DOHH2 (cell line): ENCODE measurements around the gene PYCR2.
A peak's percentile ranks its signal among the peaks of the same experiment; 100 is the strongest.

Experiments
- H3F3A ChIP-seq: fragments of 200-600 bp; sonication (generic), shearing (Covaris generic); 2 replicates; pipeline ENCODE4 v1.6.0; 2016; ENCODE audit warnings: antibody characterized with exemption, mild to moderate bottlenecking; ENCODE audit not compliant: control insufficient read depth, insufficient read depth
- H3K27ac ChIP-seq: fragments of 200-600 bp; sonication (generic); 2 replicates; pipeline ENCODE4 v1.5.1; 2014; ENCODE audit warnings: low read depth, mild to moderate bottlenecking, low read length, moderate library complexity
- H3K27me3 ChIP-seq: fragments of 200-600 bp; sonication (generic); 2 replicates; pipeline ENCODE4 v1.6.1; 2014; ENCODE audit warnings: mild to moderate bottlenecking, low read length, mixed read lengths; ENCODE audit not compliant: control insufficient read depth
- H3K36me3 ChIP-seq: fragments of 200-600 bp; sonication (generic); 2 replicates; pipeline ENCODE4 v1.6.1; 2014; ENCODE audit warnings: mild to moderate bottlenecking, low read length, moderate library complexity, mixed read lengths; ENCODE audit not compliant: control insufficient read depth
- H3K4me1 ChIP-seq: fragments of 200-600 bp; sonication (generic); 2 replicates; pipeline ENCODE4 v1.6.1; 2014; ENCODE audit warnings: mild to moderate bottlenecking, low read length, mixed read lengths; ENCODE audit not compliant: control insufficient read depth
- H3K4me2 ChIP-seq: fragments of 200-600 bp; sonication (generic); 2 replicates; pipeline ENCODE4 v1.6.0; 2014; ENCODE audit warnings: mild to moderate bottlenecking, low read length, moderate library complexity
- H3K4me3 ChIP-seq: fragments of 200-600 bp; sonication (generic); 2 replicates; pipeline ENCODE4 v1.5.1; 2014; ENCODE audit warnings: mild to moderate bottlenecking, low read length, mixed read lengths
- H3K79me2 ChIP-seq: fragments of 200-600 bp; sonication (generic); 2 replicates; pipeline ENCODE4 v1.6.1; 2014; ENCODE audit warnings: mild to moderate bottlenecking, low read length, mixed read lengths; ENCODE audit not compliant: control insufficient read depth
- H3K9me2 ChIP-seq: fragments of 200-600 bp; sonication (generic); replicated peaks from 2 replicates; pipeline ENCODE4 v1.6.1; 2014; ENCODE audit warnings: mild to moderate bottlenecking, low read length, mixed read lengths; ENCODE audit not compliant: control insufficient read depth
- H3K9me3 ChIP-seq: fragments of 200-600 bp; sonication (generic); 2 replicates; pipeline ENCODE4 v1.6.1; 2014; ENCODE audit warnings: antibody characterized with exemption, low read length, mixed read lengths; ENCODE audit not compliant: control insufficient read depth, insufficient read depth
- H4K20me1 ChIP-seq: fragments of 200-600 bp; sonication (generic); 2 replicates; pipeline ENCODE4 v1.6.0; 2014; ENCODE audit warnings: low read depth, mild to moderate bottlenecking, antibody characterized with exemption, low read length, moderate library complexity; ENCODE audit not compliant: control insufficient read depth, insufficient read depth
- EZH2phosphoT487 ChIP-seq: fragments of 200-600 bp; sonication (generic); IDR thresholded peaks from 2 replicates; pipeline ENCODE4 v1.6.1; 2017; ENCODE audit warnings: borderline replicate concordance, mild to moderate bottlenecking, antibody characterized with exemption, low read length, moderate library complexity, mixed read lengths
- TF ChIP-seq, protein P1 (sequence below): fragments of 200-600 bp; sonication (generic); IDR thresholded peaks from one replicate; pipeline ENCODE4 v1.5.1; 2014; ENCODE audit warnings: antibody characterized with exemption, mild to moderate bottlenecking, low read depth, low read length; ENCODE audit not compliant: poor library complexity, severe bottlenecking

The PYCR2 gene

DNA sequence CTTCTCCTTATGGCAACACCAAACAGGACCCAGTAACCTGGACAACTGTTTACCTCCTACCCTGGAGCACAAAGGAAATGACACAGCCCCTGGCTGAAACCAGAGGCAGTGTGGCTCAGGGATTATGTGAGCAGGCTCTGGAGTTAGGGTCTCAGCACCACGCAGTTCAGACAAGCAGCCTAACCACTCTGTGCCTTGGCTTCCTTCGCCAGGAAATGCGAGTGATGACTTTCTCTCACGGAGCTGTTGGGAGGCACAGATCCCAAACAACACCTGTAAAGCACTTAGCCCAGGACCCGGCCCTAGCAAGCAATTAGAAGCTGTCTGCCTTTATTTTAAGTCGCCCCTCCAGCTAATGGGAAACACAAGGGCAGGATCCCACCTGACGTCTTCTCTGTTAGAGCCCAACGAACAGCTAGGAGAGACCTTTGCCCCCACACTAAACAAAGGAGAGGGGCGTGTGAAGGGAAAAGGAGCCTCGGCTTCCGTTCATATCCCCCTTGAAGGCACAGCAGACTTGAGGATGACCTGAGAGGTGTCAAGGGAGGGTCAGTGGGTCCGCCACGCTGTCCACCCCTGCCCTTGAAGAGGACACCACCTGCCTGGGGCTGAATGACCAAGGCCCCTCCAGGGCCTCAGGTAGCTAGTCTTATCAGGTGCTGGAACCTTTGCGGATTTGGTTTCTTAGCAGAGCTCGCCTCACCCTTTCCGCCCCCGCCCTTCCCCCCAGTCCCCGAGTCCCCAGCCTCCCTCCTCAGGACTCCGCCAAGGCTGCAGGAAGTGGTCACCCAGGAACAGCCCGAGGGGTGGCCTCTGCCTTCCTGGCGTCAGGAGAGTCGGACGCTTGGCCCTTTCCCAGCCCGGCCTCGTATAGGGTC lies 42.7 kb downstream of the PYCR2 start:
- Histone ChIP-seq H3K4me3 (peak overlapping the region; percentile 81), H3F3A (no peaks in the 10 kb centered on the region), H3K4me2 (peak overlapping the region; percentile 80), H3K27ac (no peak overlapping the region), H3K79me2 (no peaks in the 10 kb centered on the region), H3K4me1 (peaks cover 18% of the 10 kb centered on the region), H3K27me3 (peaks cover 45% of the 10 kb centered on the region), H4K20me1 (no peaks in the 10 kb centered on the region), H3K9me2 (no peaks in the 10 kb centered on the region), H3K36me3 (no peaks in the 10 kb centered on the region), H3K9me3 (no peaks in the 10 kb centered on the region)
- TF ChIP-seq, protein P1, sequence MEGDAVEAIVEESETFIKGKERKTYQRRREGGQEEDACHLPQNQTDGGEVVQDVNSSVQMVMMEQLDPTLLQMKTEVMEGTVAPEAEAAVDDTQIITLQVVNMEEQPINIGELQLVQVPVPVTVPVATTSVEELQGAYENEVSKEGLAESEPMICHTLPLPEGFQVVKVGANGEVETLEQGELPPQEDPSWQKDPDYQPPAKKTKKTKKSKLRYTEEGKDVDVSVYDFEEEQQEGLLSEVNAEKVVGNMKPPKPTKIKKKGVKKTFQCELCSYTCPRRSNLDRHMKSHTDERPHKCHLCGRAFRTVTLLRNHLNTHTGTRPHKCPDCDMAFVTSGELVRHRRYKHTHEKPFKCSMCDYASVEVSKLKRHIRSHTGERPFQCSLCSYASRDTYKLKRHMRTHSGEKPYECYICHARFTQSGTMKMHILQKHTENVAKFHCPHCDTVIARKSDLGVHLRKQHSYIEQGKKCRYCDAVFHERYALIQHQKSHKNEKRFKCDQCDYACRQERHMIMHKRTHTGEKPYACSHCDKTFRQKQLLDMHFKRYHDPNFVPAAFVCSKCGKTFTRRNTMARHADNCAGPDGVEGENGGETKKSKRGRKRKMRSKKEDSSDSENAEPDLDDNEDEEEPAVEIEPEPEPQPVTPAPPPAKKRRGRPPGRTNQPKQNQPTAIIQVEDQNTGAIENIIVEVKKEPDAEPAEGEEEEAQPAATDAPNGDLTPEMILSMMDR = no peak
- 0 out of 2 replicates have a peak, but pooled peaks have one; percentile 25 for TF ChIP-seq EZH2phosphoT487

DNA sequence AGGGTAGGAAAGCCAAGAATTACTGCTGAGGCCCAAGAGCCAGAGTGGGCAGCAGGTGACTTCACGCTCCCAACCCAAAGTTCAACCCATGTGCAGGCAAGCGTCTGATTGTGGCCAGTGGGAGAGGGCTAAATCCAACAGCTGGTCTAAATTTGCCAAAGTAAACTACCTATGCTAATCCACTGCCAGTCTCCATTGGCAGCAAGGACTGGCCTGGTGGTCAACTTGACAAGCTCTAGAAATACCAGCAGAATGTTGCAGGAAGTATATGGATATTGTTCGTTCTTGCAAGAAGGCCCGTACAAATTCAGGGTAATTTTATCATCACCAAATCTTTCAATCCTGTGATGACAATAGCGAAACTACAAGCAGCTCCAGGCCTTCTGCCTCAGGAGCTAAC lies 43.4 kb downstream of the PYCR2 start:
- no peaks in the 10 kb centered on the region for H4K20me1 ChIP-seq
- H3K27ac ChIP-seq = no peak overlapping the region
- H3K4me1 ChIP-seq = peaks cover 18% of the 10 kb centered on the region
- H3F3A ChIP-seq = no peaks in the 10 kb centered on the region
- H3K36me3 ChIP-seq = no peaks in the 10 kb centered on the region
- no peak overlapping the region for H3K4me2 ChIP-seq
- H3K9me3 ChIP-seq = no peaks in the 10 kb centered on the region
- H3K4me3 ChIP-seq = no peak overlapping the region
- TF ChIP-seq, protein P1 = no peak
- TF ChIP-seq EZH2phosphoT487 = no peak
- no peaks in the 10 kb centered on the region for H3K9me2 ChIP-seq
- H3K79me2 ChIP-seq = no peaks in the 10 kb centered on the region
- peaks cover 45% of the 10 kb centered on the region for H3K27me3 ChIP-seq

DNA sequence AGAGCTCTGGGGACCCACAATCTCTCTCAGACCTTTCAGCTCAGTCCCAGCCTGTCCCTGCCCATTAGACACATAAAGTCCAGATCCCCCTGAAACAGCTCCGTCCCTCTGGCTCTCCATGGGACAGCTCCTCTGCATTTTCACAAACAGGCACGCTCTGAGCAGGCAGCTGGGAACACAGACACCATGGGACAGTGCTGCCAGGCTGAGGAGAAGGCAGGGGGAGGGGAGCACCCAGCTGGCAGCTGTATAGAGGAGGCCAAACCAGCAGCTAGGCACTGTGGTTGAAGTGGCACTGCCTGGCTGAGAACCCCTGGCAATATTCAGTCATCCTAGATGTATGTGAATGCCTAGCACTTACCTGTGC lies 43.8 kb downstream of the PYCR2 start:
- Histone ChIP-seq H3K27ac (no peak overlapping the region), H4K20me1 (no peaks in the 10 kb centered on the region), H3K9me2 (no peaks in the 10 kb centered on the region), H3K4me2 (no peak overlapping the region), H3K36me3 (no peaks in the 10 kb centered on the region), H3K79me2 (no peaks in the 10 kb centered on the region), H3K4me3 (no peak overlapping the region), H3F3A (no peaks in the 10 kb centered on the region), H3K27me3 (peaks cover 45% of the 10 kb centered on the region), H3K9me3 (no peaks in the 10 kb centered on the region), H3K4me1 (peaks cover 18% of the 10 kb centered on the region)
- TF ChIP-seq, protein P1 = no peak
- no peak for TF ChIP-seq EZH2phosphoT487
